ENCODE results near the gene IDI2. TPM values are rescaled to one million over a fixed set of nuclear protein-coding genes. Genes with fewer than 3 reads are reported as not detected.
A peak's percentile ranks its signal among the peaks of the same experiment; 100 is the strongest.

IDI2 gene
- total and polyA plus RNA-seq, 12 donors = 0.07 to 1.2 (median 0.44) TPM; not detected in 4

GRCh38 chr10:1056326-1057105 lies 30.9 kb upstream of the IDI2 start, which contains the start of gene WDR37:
WDR37 (plus strand) TSS chr10:1056385; CDS start chr10:1072156, 15,771 bp downstream.
- ATAC-seq (peak; percentile 94 to 98 (median 96)), DNase-seq (peak; percentile 88 to 93)
- intact Hi-C loops (cut with DNase I) = loop anchor here in 1 of 10 donors (10.0 kb wide), 1 partner anchor 122 kb away; the partner anchor contains the start of gene LARP4B
- WGBS, 2 donors = 0% methylated on average over 82 to 87 of the region's 87 CpGs
- no peak for TF ChIP-seq CTCF (IDR thresholded peaks at IDR 0.05)
- H3K27me3 ChIP-seq = no peaks in the 10 kb centered on the region
- no peaks in the 10 kb centered on the region for H3K9me3 ChIP-seq
- peaks cover 0 to 42% (median 5%) of the 10 kb centered on the region in 9 donors for H3K36me3 ChIP-seq
- H3K4me1 ChIP-seq = peaks cover 8 to 82% (median 65%) of the 10 kb centered on the region in 9 donors
- peak within 1 kb of the TSS; percentile 54 to 97 (median 91) for H3K4me3 ChIP-seq
- peak within 1 kb of the TSS; percentile 92 to 100 (median 99) for H3K27ac ChIP-seq

- H3K4me1 ChIP-seq = peaks cover 8 to 83% (median 66%) of the 10 kb centered on the region in 9 donors
- DNase-seq = no peak
- H3K27me3 ChIP-seq = no peaks in the 10 kb centered on the region
- peak overlapping the region in 1 of 10 donors; percentile 99 for H3K27ac ChIP-seq
- no peaks in the 10 kb centered on the region for H3K9me3 ChIP-seq
- peak overlapping the region in 6 of 10 donors; percentile 91 to 97 (median 94) for H3K4me3 ChIP-seq
- no peak for TF ChIP-seq CTCF (IDR thresholded peaks at IDR 0.05)
- H3K36me3 ChIP-seq = peaks cover 0 to 52% (median 5%) of the 10 kb centered on the region in 9 donors
- intact Hi-C loops (cut with DNase I) = loop anchor here in 2 of 10 donors (5.0 to 10.0 kb wide), 2 partner anchors 67 to 120 kb away; partner anchors contain the start of genes GTPBP4 (in 1 of the 2) and LARP4B (in 1 of the 2)
- WGBS, 2 donors = 47 to 49% methylated on average over 6 of the region's 6 CpGs
- no peak for ATAC-seq
Observed at GRCh38 chr10:1054684-1055083, 29.0 kb upstream of the IDI2 start.

DNA sequence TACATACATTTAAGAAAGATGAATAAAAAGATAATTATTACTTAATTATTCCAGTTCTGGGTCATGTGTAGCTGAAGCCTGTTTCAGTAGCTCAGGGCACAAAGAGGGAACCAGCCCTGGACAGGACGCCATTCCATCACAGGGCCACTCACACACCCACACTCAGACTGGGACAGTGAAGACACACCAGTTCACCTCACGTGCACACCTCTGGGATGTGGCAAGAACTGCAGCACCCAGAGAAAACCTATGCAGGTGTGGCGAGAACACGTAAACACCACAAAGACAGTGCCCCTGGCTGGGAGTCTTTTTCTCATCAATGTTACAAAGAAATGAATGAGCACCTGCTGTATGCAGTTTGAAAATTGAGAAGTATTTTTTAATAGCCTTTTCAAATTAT lies 24.9 kb upstream of the IDI2 start:
- intact Hi-C loops (cut with DNase I) = loop anchor here in 2 of 10 donors (5.0 to 10.0 kb wide), 2 partner anchors 63 to 116 kb away; partner anchors contain the start of genes GTPBP4 (in 1 of the 2) and LARP4B (in 1 of the 2)
- TF ChIP-seq CTCF (IDR thresholded peaks at IDR 0.05) = no peak
- Histone ChIP-seq H3K4me3 (peak overlapping the region in 6 of 10 donors; percentile 81 to 93 (median 89)), H3K4me1 (peaks cover 5 to 73% (median 52%) of the 10 kb centered on the region in 9 donors), H3K9me3 (no peaks in the 10 kb centered on the region), H3K36me3 (peaks cover 0 to 46% (median 5%) of the 10 kb centered on the region in 9 donors), H3K27me3 (no peaks in the 10 kb centered on the region), H3K27ac (peak overlapping the region in 5 of 10 donors; percentile 95 to 100 (median 98))
- no peak for DNase-seq
- 72 to 77% methylated on average over 4 of the region's 4 CpGs for WGBS, 2 donors
- no peak for ATAC-seq

GRCh38 chr10:1050145-1050544 lies 24.5 kb upstream of the IDI2 start:
- no peaks in the 10 kb centered on the region for H3K27me3 ChIP-seq
- peak overlapping the region in 9 of 10 donors; percentile 94 to 100 (median 98) for H3K27ac ChIP-seq
- intact Hi-C loops (cut with DNase I) = loop anchor here in 2 of 10 donors (5.0 to 10.0 kb wide), 2 partner anchors 63 to 115 kb away; partner anchors contain the start of genes GTPBP4 (in 1 of the 2) and LARP4B (in 1 of the 2)
- ATAC-seq (no peak), DNase-seq (no peak)
- 18 to 36% methylated on average over 5 of the region's 5 CpGs for WGBS, 2 donors
- H3K4me1 ChIP-seq = peaks cover 3 to 72% (median 52%) of the 10 kb centered on the region in 9 donors
- no peaks in the 10 kb centered on the region for H3K9me3 ChIP-seq
- H3K4me3 ChIP-seq = peak overlapping the region; percentile 59 to 93 (median 83)
- TF ChIP-seq CTCF (IDR thresholded peaks at IDR 0.05) = no peak
- H3K36me3 ChIP-seq = peaks cover 0 to 46% (median 5%) of the 10 kb centered on the region in 9 donors
